Keratinocyte (primary cell): ENCODE results near the gene UTP14C.

Source experiments
- EZH2 ChIP-seq: IDR thresholded peaks from one replicate; pipeline ENCODE4 v1.6.1; 2012; ENCODE audit warnings: inconsistent platforms, mild to moderate bottlenecking, low read length, moderate library complexity
- TF ChIP-seq, protein P1 (sequence below), 3 experiments: IDR thresholded peaks in 1 of 3; conservative IDR thresholded peaks in 1 of 3; optimal IDR thresholded peaks in 1 of 3; 2 replicates in 2 of 3; 3 replicates in 1 of 3; pipeline versions ENCODE3 to v1.5.1; 2011; ENCODE audit warnings: low read length in 3 of 3, mild to moderate bottlenecking in 3 of 3, moderate library complexity in 2 of 3, control low read depth in 1 of 3, inconsistent platforms in 1 of 3; ENCODE audit not compliant: insufficient read depth in 2 of 3; ENCODE audit errors: extremely low read depth in 1 of 3

DNA sequence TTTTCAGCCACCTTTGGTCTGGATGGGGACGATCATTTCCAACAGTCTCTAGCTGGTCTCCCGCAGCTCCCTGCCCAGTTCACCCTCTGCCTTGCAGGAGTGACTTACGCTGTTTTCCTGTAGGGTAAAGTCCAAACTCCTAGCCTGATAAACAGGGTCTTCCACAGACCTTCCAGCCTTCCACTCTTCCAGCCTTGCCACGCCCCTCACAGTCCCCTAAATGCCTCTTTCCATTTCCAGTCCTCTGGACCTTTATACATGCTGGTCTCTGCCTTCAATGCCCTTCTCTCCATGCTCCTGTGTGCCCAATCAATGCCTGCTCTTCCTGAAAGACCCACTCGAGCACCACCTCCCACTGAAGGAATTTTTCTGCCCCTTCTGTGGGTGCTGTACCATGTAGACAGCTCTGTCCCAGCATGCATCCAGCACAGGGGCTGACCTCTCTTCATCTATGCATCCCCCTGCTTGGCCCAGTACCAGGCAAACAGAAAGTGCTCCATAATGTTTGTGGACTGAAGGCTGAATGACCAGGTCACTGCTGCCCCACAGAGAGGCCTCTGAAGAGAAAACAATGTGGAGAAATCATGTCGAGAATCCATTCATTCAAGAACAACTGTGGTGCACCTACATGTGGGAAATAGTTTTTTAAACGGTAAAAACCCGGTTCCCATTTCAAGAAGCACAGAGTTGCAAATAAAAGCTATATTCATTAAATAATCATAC is 17.8 kb upstream of the UTP14C start:
- TF ChIP-seq, protein P1, sequence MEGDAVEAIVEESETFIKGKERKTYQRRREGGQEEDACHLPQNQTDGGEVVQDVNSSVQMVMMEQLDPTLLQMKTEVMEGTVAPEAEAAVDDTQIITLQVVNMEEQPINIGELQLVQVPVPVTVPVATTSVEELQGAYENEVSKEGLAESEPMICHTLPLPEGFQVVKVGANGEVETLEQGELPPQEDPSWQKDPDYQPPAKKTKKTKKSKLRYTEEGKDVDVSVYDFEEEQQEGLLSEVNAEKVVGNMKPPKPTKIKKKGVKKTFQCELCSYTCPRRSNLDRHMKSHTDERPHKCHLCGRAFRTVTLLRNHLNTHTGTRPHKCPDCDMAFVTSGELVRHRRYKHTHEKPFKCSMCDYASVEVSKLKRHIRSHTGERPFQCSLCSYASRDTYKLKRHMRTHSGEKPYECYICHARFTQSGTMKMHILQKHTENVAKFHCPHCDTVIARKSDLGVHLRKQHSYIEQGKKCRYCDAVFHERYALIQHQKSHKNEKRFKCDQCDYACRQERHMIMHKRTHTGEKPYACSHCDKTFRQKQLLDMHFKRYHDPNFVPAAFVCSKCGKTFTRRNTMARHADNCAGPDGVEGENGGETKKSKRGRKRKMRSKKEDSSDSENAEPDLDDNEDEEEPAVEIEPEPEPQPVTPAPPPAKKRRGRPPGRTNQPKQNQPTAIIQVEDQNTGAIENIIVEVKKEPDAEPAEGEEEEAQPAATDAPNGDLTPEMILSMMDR (optimal IDR thresholded peaks at IDR 0.05 in 1 of 3, IDR thresholded peaks at IDR 0.05 in 1 of 3, conservative IDR thresholded peaks at IDR 0.05 in 1 of 3; ENCODE audit: extremely low read depth in 1 of 3, insufficient read depth in 2 of 3, low read length in 3 of 3) = no peak
- TF ChIP-seq EZH2 = no peak
